ENCODE data around the gene TLDC2.
"Not testable (repeated sequence)": the region's sequence is repeated elsewhere in the genome, so short reads cannot be mapped to it uniquely, and the experiment has no call there.

TLDC2 gene

DNA sequence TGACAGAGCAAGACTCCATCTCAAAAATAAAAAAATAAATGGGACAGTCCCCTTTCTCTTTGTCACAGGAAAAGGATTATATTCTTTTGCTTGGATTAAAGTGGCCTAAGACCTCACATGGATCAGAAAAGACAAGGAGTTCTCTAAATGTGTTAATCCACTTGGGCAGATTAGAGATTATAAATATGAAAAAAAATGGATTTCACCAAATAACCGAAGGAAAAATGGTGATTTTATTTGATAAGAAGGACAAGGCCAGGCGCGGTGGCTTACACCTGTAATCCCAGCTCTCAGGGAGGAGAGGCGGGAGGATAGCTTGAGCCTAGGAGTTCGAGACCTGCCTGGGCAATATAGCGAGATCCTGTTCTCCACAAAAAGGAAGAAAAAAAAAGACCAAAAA is 53.8 kb downstream of the TLDC2 start:
- H3K36me3 ChIP-seq (ENCODE audit: control insufficient read depth, insufficient read depth, low read length): no peaks in the 10 kb centered on the region
- WGBS (ENCODE audit: extremely low coverage, insufficient coverage, low lambda C conversion rate): no CpG with 5 or more reads among the region's 6 CpGs
- H4K8ac ChIP-seq (ENCODE audit: low read depth, low read length): no peak overlapping the region

DNA sequence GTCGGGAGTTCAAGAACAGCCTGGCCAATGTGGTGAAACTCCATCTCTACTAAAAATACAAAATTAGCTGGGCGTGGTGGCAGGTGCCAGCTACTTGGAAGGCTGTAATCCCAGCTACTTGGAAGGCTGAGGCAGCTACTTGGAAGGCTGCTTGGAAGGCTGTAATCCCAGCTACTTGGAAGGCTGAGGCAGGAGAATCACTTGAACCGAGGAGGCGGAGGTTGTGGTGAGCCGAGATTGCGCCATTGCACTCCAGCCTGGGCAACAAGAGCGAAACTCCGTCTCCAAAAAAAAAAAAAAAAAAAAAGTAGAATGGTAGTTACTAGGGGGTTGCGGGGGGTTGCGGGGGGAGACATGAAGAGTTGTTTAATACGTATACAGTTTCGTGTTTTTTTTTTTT is 56.1 kb downstream of the TLDC2 start:
- H3K9ac ChIP-seq (ENCODE audit: low read length); H4K8ac ChIP-seq (ENCODE audit: low read depth, low read length); H3K27me3 ChIP-seq (ENCODE audit: insufficient read depth, low read length, poor library complexity); H3K79me1 ChIP-seq (ENCODE audit: low read length); H3K18ac ChIP-seq (ENCODE audit: low read length); DNase-seq; H3K4me2 ChIP-seq (ENCODE audit: low read length); H3K4ac ChIP-seq (ENCODE audit: low read depth, low read length); H2BK15ac ChIP-seq (replicated peaks; ENCODE audit: low read depth); H2BK120ac ChIP-seq (ENCODE audit: low read depth, low read length); H3K4me3 ChIP-seq (ENCODE audit: low read length); H4K5ac ChIP-seq (ENCODE audit: low read length); H3K36me3 ChIP-seq (ENCODE audit: control insufficient read depth, insufficient read depth, low read length); H3K79me2 ChIP-seq (ENCODE audit: control insufficient read depth, insufficient read depth, low read length); H3K56ac ChIP-seq (ENCODE audit: low read length); H3K23ac ChIP-seq (ENCODE audit: low read length); H2AK5ac ChIP-seq (ENCODE audit: low read length); H3K27ac ChIP-seq (ENCODE audit: low read depth, low read length); H3K4me1 ChIP-seq (ENCODE audit: control insufficient read depth, low read depth, low read length); H2BK5ac ChIP-seq (ENCODE audit: low read length): not testable (repeated sequence)
- WGBS (ENCODE audit: extremely low coverage, insufficient coverage, low lambda C conversion rate): no CpG with 5 or more reads among the region's 12 CpGs

More for the DNA sequence above, 53.8 kb downstream of the TLDC2 start:
- H3K9ac ChIP-seq (ENCODE audit: low read length): no peak overlapping the region
- no peaks in the 10 kb centered on the region for H3K4me1 ChIP-seq (ENCODE audit: control insufficient read depth, low read depth, low read length)
- H3K27ac ChIP-seq (ENCODE audit: low read depth, low read length): no peak overlapping the region
- H3K4me2 ChIP-seq (ENCODE audit: low read length): no peak overlapping the region
- DNase-seq: no peak
- H3K4ac ChIP-seq (ENCODE audit: low read depth, low read length): no peak overlapping the region
- no peak overlapping the region for H2BK5ac ChIP-seq (ENCODE audit: low read length)
- H3K27me3 ChIP-seq (ENCODE audit: insufficient read depth, low read length, poor library complexity): no peaks in the 10 kb centered on the region
- no peak overlapping the region for H2BK15ac ChIP-seq (replicated peaks; ENCODE audit: low read depth)
- H3K56ac ChIP-seq (ENCODE audit: low read length): no peak overlapping the region
- no peak overlapping the region for H3K23ac ChIP-seq (ENCODE audit: low read length)
- H3K79me1 ChIP-seq (ENCODE audit: low read length): no peaks in the 10 kb centered on the region
- H3K79me2 ChIP-seq (ENCODE audit: control insufficient read depth, insufficient read depth, low read length): no peaks in the 10 kb centered on the region
- H4K5ac ChIP-seq (ENCODE audit: low read length): no peak overlapping the region
- H3K4me3 ChIP-seq (ENCODE audit: low read length): no peak overlapping the region
- no peak overlapping the region for H2AK5ac ChIP-seq (ENCODE audit: low read length)
- no peak overlapping the region for H3K18ac ChIP-seq (ENCODE audit: low read length)
- no peak overlapping the region for H2BK120ac ChIP-seq (ENCODE audit: low read depth, low read length)

DNA sequence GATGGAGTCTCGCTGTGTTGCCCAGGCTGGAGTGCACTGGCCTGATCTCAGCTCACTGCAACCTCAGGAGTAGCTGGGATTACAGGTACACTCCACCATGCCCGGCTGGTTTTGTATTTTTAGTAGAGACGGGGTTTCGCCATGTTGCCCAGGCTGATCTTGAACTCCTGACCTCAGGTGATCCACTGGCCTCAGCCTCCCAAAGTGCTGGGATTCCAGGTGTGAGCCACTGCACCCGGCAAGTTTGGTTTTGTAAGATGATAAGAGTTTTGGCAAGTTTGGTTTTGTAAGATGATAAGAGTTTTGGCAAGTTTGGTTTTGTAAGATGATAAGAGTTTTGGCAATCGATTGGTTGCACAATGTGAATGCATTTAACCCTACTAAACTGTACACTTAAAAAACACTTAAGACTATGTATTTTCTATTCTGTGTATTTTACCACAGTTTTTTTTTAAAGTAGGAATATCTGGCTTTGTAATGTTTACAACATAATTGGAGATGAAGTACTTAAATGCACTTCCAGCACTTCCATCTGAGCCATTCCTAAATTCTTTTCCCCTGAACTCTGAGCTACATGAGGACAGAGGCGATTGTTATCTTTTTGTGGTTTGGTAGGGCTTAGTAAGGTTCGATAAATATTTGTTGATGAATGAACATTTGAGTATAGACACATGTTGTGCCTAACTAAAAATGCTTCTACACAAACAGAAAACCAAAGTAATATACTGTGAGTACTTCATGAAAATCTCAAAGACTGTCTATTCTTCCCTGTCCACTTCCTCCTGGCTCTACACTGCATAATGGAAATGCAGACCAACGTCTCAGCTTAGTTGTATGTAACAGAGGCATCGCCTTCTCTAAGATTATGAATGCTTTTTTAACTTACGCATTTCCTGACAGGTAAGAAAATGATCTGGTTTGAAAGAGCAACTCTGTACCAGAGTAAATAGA is 56.8 kb downstream of the TLDC2 start:
- H3K18ac ChIP-seq (ENCODE audit: low read length): no peak overlapping the region
- no peak overlapping the region for H2BK15ac ChIP-seq (replicated peaks; ENCODE audit: low read depth)
- no peak overlapping the region for H3K4me3 ChIP-seq (ENCODE audit: low read length)

DNA sequence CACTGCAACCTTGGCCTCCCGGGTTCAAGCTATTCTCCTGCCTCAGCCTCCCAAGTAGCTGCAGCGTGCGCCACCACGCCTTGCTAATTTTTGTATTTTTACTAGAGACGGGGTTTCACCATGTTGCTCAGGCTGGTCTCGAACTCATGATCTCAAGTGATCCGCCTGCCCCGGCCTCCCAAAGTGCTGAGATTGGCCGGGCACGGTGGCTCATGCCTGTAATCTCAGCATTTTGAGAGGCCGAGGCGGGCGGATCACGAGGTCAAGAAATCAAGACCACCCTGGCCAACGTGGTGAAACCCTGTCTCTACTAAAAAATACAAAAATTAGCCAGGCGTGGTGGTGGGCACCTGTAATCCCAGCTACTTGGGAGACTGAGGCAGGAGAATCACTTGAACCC is 57.6 kb downstream of the TLDC2 start:
- not testable (repeated sequence) for H3K23ac ChIP-seq (ENCODE audit: low read length); H4K8ac ChIP-seq (ENCODE audit: low read depth, low read length); H2AK5ac ChIP-seq (ENCODE audit: low read length); H3K4me1 ChIP-seq (ENCODE audit: control insufficient read depth, low read depth, low read length); DNase-seq; H3K4me2 ChIP-seq (ENCODE audit: low read length); H3K36me3 ChIP-seq (ENCODE audit: control insufficient read depth, insufficient read depth, low read length); H3K79me2 ChIP-seq (ENCODE audit: control insufficient read depth, insufficient read depth, low read length); H3K27me3 ChIP-seq (ENCODE audit: insufficient read depth, low read length, poor library complexity); H2BK120ac ChIP-seq (ENCODE audit: low read depth, low read length); H3K79me1 ChIP-seq (ENCODE audit: low read length); H3K4me3 ChIP-seq (ENCODE audit: low read length); H3K4ac ChIP-seq (ENCODE audit: low read depth, low read length); H4K5ac ChIP-seq (ENCODE audit: low read length); H3K27ac ChIP-seq (ENCODE audit: low read depth, low read length); H2BK15ac ChIP-seq (replicated peaks; ENCODE audit: low read depth); H3K18ac ChIP-seq (ENCODE audit: low read length); H3K9ac ChIP-seq (ENCODE audit: low read length); H3K56ac ChIP-seq (ENCODE audit: low read length); H2BK5ac ChIP-seq (ENCODE audit: low read length)
- WGBS (ENCODE audit: extremely low coverage, insufficient coverage, low lambda C conversion rate): no CpG with 5 or more reads among the region's 16 CpGs

More for the DNA sequence above, 56.8 kb downstream of the TLDC2 start:
- Histone ChIP-seq H3K4ac (ENCODE audit: low read depth, low read length) (no peak overlapping the region), H3K27ac (ENCODE audit: low read depth, low read length) (no peak overlapping the region), H3K27me3 (ENCODE audit: insufficient read depth, low read length, poor library complexity) (no peaks in the 10 kb centered on the region), H3K23ac (ENCODE audit: low read length) (no peak overlapping the region), H4K8ac (ENCODE audit: low read depth, low read length) (no peak overlapping the region), H3K56ac (ENCODE audit: low read length) (no peak overlapping the region), H3K9ac (ENCODE audit: low read length) (no peak overlapping the region), H2BK5ac (ENCODE audit: low read length) (no peak overlapping the region), H3K4me2 (ENCODE audit: low read length) (no peak overlapping the region), H2BK120ac (ENCODE audit: low read depth, low read length) (no peak overlapping the region), H4K5ac (ENCODE audit: low read length) (no peak overlapping the region), H3K79me1 (ENCODE audit: low read length) (no peaks in the 10 kb centered on the region), H3K4me1 (ENCODE audit: control insufficient read depth, low read depth, low read length) (no peaks in the 10 kb centered on the region), H3K79me2 (ENCODE audit: control insufficient read depth, insufficient read depth, low read length) (no peaks in the 10 kb centered on the region), H2AK5ac (ENCODE audit: low read length) (no peak overlapping the region), H3K36me3 (ENCODE audit: control insufficient read depth, insufficient read depth, low read length) (no peaks in the 10 kb centered on the region)
- WGBS (ENCODE audit: extremely low coverage, insufficient coverage, low lambda C conversion rate): 80% methylated on average over 1 of the region's 11 CpGs
- DNase-seq: no peak

DNA sequence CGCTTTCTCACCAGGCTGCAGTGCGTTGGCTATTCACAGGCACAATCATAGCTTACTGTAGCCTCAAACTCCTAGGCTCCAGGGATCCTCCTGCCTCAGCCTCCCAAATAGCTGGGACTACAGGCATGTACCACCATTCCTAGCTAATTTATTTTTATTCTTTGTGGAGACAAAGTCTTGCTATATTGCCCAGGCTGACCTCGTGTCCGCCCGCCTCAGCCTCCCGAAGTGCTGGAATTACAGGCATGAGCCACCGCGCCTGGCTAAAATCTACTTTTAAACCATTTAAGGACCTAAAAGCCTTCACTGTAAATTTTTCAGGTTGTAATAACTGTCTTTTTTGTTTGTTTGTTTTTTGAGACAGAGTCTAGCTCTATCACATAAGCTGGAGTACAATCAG is 60.4 kb downstream of the TLDC2 start:
- Histone ChIP-seq H3K56ac (ENCODE audit: low read length) (no peak overlapping the region), H3K79me2 (ENCODE audit: control insufficient read depth, insufficient read depth, low read length) (no peaks in the 10 kb centered on the region), H3K18ac (ENCODE audit: low read length) (no peak overlapping the region), H3K4ac (ENCODE audit: low read depth, low read length) (no peak overlapping the region), H3K27me3 (ENCODE audit: insufficient read depth, low read length, poor library complexity) (no peaks in the 10 kb centered on the region), H3K36me3 (ENCODE audit: control insufficient read depth, insufficient read depth, low read length) (no peaks in the 10 kb centered on the region), H2BK15ac (replicated peaks; ENCODE audit: low read depth) (no peak overlapping the region), H4K8ac (ENCODE audit: low read depth, low read length) (no peak overlapping the region), H2AK5ac (ENCODE audit: low read length) (no peak overlapping the region), H3K9ac (ENCODE audit: low read length) (no peak overlapping the region), H3K4me3 (ENCODE audit: low read length) (no peak overlapping the region), H2BK5ac (ENCODE audit: low read length) (no peak overlapping the region), H3K27ac (ENCODE audit: low read depth, low read length) (no peak overlapping the region), H3K4me1 (ENCODE audit: control insufficient read depth, low read depth, low read length) (no peaks in the 10 kb centered on the region), H3K4me2 (ENCODE audit: low read length) (no peak overlapping the region), H3K79me1 (ENCODE audit: low read length) (no peaks in the 10 kb centered on the region), H4K5ac (ENCODE audit: low read length) (no peak overlapping the region), H2BK120ac (ENCODE audit: low read depth, low read length) (no peak overlapping the region), H3K23ac (ENCODE audit: low read length) (no peak overlapping the region)
- WGBS (ENCODE audit: extremely low coverage, insufficient coverage, low lambda C conversion rate): no CpG with 5 or more reads among the region's 8 CpGs
- DNase-seq: no peak

Measured in mesendoderm (in vitro differentiated cells).